ENCODE measurements around the gene MYL5. TPM values are rescaled to one million over a fixed set of nuclear protein-coding genes. Genes with fewer than 3 reads are reported as not detected.

Gene MYL5
- total and polyA plus RNA-seq, 2 of the 13 experiments (the other 11 are each of a cell fraction or from before 2014, with no cell fraction given): 6.5 to 16.0 TPM

- peak; percentile 83; the same call in 1 of the 2 replicates for TF ChIP-seq HMG20A (CRISPR knock-in tag; IDR thresholded peaks at IDR 0.05; ENCODE audit: borderline replicate concordance)
- TF ChIP-seq, protein P1, sequence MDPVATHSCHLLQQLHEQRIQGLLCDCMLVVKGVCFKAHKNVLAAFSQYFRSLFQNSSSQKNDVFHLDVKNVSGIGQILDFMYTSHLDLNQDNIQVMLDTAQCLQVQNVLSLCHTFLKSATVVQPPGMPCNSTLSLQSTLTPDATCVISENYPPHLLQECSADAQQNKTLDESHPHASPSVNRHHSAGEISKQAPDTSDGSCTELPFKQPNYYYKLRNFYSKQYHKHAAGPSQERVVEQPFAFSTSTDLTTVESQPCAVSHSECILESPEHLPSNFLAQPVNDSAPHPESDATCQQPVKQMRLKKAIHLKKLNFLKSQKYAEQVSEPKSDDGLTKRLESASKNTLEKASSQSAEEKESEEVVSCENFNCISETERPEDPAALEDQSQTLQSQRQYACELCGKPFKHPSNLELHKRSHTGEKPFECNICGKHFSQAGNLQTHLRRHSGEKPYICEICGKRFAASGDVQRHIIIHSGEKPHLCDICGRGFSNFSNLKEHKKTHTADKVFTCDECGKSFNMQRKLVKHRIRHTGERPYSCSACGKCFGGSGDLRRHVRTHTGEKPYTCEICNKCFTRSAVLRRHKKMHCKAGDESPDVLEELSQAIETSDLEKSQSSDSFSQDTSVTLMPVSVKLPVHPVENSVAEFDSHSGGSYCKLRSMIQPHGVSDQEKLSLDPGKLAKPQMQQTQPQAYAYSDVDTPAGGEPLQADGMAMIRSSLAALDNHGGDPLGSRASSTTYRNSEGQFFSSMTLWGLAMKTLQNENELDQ (CRISPR knock-in tag; IDR thresholded peaks at IDR 0.05; ENCODE audit: borderline replicate concordance): no peak
- TF ChIP-seq ZNF550 (CRISPR knock-in tag; IDR thresholded peaks at IDR 0.05; ENCODE audit: borderline replicate concordance): no peak
- TF ChIP-seq, protein P2, sequence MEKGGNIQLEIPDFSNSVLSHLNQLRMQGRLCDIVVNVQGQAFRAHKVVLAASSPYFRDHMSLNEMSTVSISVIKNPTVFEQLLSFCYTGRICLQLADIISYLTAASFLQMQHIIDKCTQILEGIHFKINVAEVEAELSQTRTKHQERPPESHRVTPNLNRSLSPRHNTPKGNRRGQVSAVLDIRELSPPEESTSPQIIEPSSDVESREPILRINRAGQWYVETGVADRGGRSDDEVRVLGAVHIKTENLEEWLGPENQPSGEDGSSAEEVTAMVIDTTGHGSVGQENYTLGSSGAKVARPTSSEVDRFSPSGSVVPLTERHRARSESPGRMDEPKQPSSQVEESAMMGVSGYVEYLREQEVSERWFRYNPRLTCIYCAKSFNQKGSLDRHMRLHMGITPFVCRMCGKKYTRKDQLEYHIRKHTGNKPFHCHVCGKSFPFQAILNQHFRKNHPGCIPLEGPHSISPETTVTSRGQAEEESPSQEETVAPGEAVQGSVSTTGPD (CRISPR knock-in tag; IDR thresholded peaks at IDR 0.05): no peak
- TF ChIP-seq MTA1 (CRISPR knock-in tag; IDR thresholded peaks at IDR 0.05; ENCODE audit: borderline replicate concordance): no peak
- TF ChIP-seq FIP1L1 (IDR thresholded peaks at IDR 0.05; ENCODE audit: borderline replicate concordance, insufficient read depth, low read depth, low read length): no peak
- no peak for TF ChIP-seq ZNF709 (CRISPR knock-in tag; IDR thresholded peaks at IDR 0.05)
- no peak for TF ChIP-seq GPN1 (CRISPR knock-in tag; IDR thresholded peaks at IDR 0.05; ENCODE audit: borderline replicate concordance)
- no peak for TF ChIP-seq ZNF557 (CRISPR knock-in tag; IDR thresholded peaks at IDR 0.05)
- TF ChIP-seq ZNF460 (CRISPR knock-in tag; IDR thresholded peaks at IDR 0.05; ENCODE audit: borderline replicate concordance): no peak
- TF ChIP-seq MIXL1 (CRISPR knock-in tag; IDR thresholded peaks at IDR 0.05): peak; percentile 45; the same call in 1 of the 2 replicates
- TF ChIP-seq ZFP37 (CRISPR knock-in tag; IDR thresholded peaks at IDR 0.05; ENCODE audit: borderline replicate concordance): peak; percentile 71; the same call in 1 of the 2 replicates
- no peak for TF ChIP-seq ZNF282 (IDR thresholded peaks at IDR 0.05; ENCODE audit: partially characterized antibody)
- TF ChIP-seq ARHGAP35 (CRISPR knock-in tag; IDR thresholded peaks at IDR 0.05; ENCODE audit: borderline replicate concordance): peak; percentile 63; the same call in 1 of the 2 replicates
- no peak for TF ChIP-seq ARID2 (CRISPR knock-in tag; IDR thresholded peaks at IDR 0.05; ENCODE audit: borderline replicate concordance)
- no peak for TF ChIP-seq CREBL2 (CRISPR knock-in tag; IDR thresholded peaks at IDR 0.05; ENCODE audit: borderline replicate concordance)
- no peak for TF ChIP-seq SMARCE1 (IDR thresholded peaks at IDR 0.05; ENCODE audit: borderline replicate concordance)
- TF ChIP-seq ZNF547 (CRISPR knock-in tag; IDR thresholded peaks at IDR 0.05): no peak
- no peak for TF ChIP-seq U2AF1 (optimal IDR thresholded peaks at IDR 0.05; ENCODE audit: low read depth, low read length)
- TF ChIP-seq ZNF7 (CRISPR knock-in tag; IDR thresholded peaks at IDR 0.05): no peak
- no peak for TF ChIP-seq ZNF367 (CRISPR knock-in tag; IDR thresholded peaks at IDR 0.05; ENCODE audit: borderline replicate concordance)
- TF ChIP-seq TCF12 (IDR thresholded peaks at IDR 0.05): no peak
- no peak for TF ChIP-seq TCF12 (CRISPR knock-in tag; IDR thresholded peaks at IDR 0.05)
- TF ChIP-seq, protein P3, sequence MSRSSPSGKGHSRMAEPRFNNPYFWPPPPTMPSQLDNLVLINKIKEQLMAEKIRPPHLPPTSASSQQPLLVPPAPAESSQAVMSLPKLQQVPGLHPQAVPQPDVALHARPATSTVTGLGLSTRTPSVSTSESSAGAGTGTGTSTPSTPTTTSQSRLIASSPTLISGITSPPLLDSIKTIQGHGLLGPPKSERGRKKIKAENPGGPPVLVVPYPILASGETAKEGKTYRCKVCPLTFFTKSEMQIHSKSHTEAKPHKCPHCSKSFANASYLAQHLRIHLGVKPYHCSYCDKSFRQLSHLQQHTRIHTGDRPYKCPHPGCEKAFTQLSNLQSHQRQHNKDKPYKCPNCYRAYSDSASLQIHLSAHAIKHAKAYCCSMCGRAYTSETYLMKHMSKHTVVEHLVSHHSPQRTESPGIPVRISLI (CRISPR knock-in tag; IDR thresholded peaks at IDR 0.05; ENCODE audit: borderline replicate concordance): no peak
- no peak for TF ChIP-seq GABPA (IDR thresholded peaks at IDR 0.05; ENCODE audit: low read depth, low read length)
- TF ChIP-seq GABPA (CRISPR knock-in tag; IDR thresholded peaks at IDR 0.05; ENCODE audit: low read depth): no peak
- no peak for TF ChIP-seq ZNF629 (CRISPR knock-in tag; conservative IDR thresholded peaks at IDR 0.05)
These were observed 18.6 kb downstream of the MYL5 start (continued) for GRCh38 chr4:692771-693554.
